HCT116 (cell line): ENCODE data around the gene LCN2. TPM values are rescaled to one million over a fixed set of nuclear protein-coding genes. Genes with fewer than 3 reads are reported as not detected.

Experiments used
- ATAC-seq: fragments of 200-7000 bp; cut with Tn5 transposase; 2 replicates; pipeline ENCODE4 v1.9.1; 2020; ENCODE audit warnings: mild to moderate bottlenecking, moderate library complexity
- BruUV-seq: library from RNA; stranded (reverse); fragments of 400-500 nt; replicated peaks from 2 replicates; lab custom pipeline; 2021; lab: Mats Ljungman, UMichigan
- CTCF ChIA-PET: fragments of 300-600 bp; sonication (Branson Sonifier 250); formaldehyde crosslinking; loops from one replicate; lab custom pipeline; 2021; ENCODE audit warnings: antibody characterized with exemption; lab: Charles Lee
- POLR2A ChIA-PET: fragments of 300-600, 350-600 bp; sonication (Branson Sonifier 250); formaldehyde crosslinking; loops from one replicate; lab custom pipeline; 2021; ENCODE audit warnings: antibody characterized with exemption; lab: Charles Lee
- RAD21 ChIA-PET, 2 experiments: fragments of 300-600 bp; sonication (Branson Sonifier 250); formaldehyde crosslinking; loops; one replicate each; lab custom pipeline; 2023; ENCODE audit warnings: low total read pairs in 2 of 2; ENCODE audit not compliant: uncharacterized antibody in 2 of 2, unreplicated experiment in 2 of 2, low non-redundant PET in 1 of 2; lab: Charles Lee
- DNase-seq: peaks from one replicate; pipeline ENCODE4 v3.0.0-alpha.2; 2010; ENCODE audit warnings: low read depth, low spot score
- H2AFZ ChIP-seq: fragments of 200-600 bp; shearing (Covaris generic), sonication (generic); 2 replicates; pipeline ENCODE4 v1.6.1; 2017; ENCODE audit warnings: low read depth, mixed run types, mixed read lengths, antibody characterized with exemption, low read length; ENCODE audit not compliant: poor library complexity, severe bottlenecking
- H3K27ac ChIP-seq: 2 replicates; pipeline ENCODE4 v1.5.1; 2012; ENCODE audit warnings: low read depth, low read length
- H3K27me3 ChIP-seq: fragments of 200-600 bp; sonication (generic); 2 replicates; pipeline ENCODE4 v1.6.1; 2016; ENCODE audit warnings: mixed run types, low read length, mixed read lengths; ENCODE audit not compliant: insufficient read depth
- H3K36me3 ChIP-seq, 2 experiments: fragments of 200-500 bp in 1 of 2; fragments of 200-600 bp in 1 of 2; sonication (Bioruptor generic) in 1 of 2; sonication (generic) in 1 of 2; 2 replicates each; pipeline versions ENCODE4 v1.5.1 to v1.6.1; 2014 to 2016; ENCODE audit warnings: low read length in 2 of 2, inconsistent platforms in 1 of 2, mixed read lengths in 1 of 2, mixed run types in 1 of 2; ENCODE audit not compliant: insufficient read depth in 2 of 2, control insufficient read depth in 1 of 2
- H3K4me1 ChIP-seq, 2 experiments: fragments of 200-600 bp in 1 of 2; sonication (generic) in 1 of 2; 2 replicates each; pipeline versions ENCODE4 v1.5.1 to v1.6.1; 2012 to 2017; ENCODE audit warnings: low read length in 2 of 2, inconsistent platforms in 1 of 2, mild to moderate bottlenecking in 1 of 2, mixed read lengths in 1 of 2, mixed run types in 1 of 2, moderate library complexity in 1 of 2; ENCODE audit not compliant: insufficient read depth in 2 of 2, control insufficient read depth in 1 of 2
- H3K4me2 ChIP-seq: fragments of 200-600 bp; sonication (generic); 2 replicates; pipeline ENCODE4 v1.6.1; 2017; ENCODE audit warnings: mixed run types, low read length, mixed read lengths
- H3K4me3 ChIP-seq, 2 experiments: fragments of 200-600 bp in 1 of 2; sonication (generic) in 1 of 2; replicated peaks in 1 of 2; 2 replicates each; pipeline ENCODE4 v1.5.1; 2011 to 2016; ENCODE audit warnings: low read length in 2 of 2, control low read depth in 1 of 2, low read depth in 1 of 2, mild to moderate bottlenecking in 1 of 2, mixed read lengths in 1 of 2, mixed run types in 1 of 2
- H3K79me2 ChIP-seq: fragments of 200-600 bp; sonication (generic); 2 replicates; pipeline ENCODE4 v1.6.1; 2017; ENCODE audit warnings: mild to moderate bottlenecking, mixed run types, low read length, moderate library complexity, mixed read lengths; ENCODE audit not compliant: insufficient read depth
- H3K9ac ChIP-seq: fragments of 200-600 bp; sonication (generic); 2 replicates; pipeline ENCODE4 v1.6.1; 2016; ENCODE audit warnings: low read length, mixed read lengths
- H3K9me2 ChIP-seq: fragments of 200-600 bp; sonication (generic), shearing (Covaris generic); 2 replicates; pipeline ENCODE4 v1.6.1; 2017; ENCODE audit warnings: mixed run types, mild to moderate bottlenecking, moderate library complexity; ENCODE audit not compliant: insufficient read depth
- H3K9me3 ChIP-seq, 2 experiments: fragments of 200-500 bp in 1 of 2; fragments of 200-600 bp in 1 of 2; sonication (Bioruptor generic) in 1 of 2; sonication (generic) in 1 of 2; 2 replicates each; pipeline ENCODE4 v1.6.1; 2014 to 2017; ENCODE audit warnings: low read length in 2 of 2, mixed read lengths in 2 of 2, inconsistent platforms in 1 of 2, low read depth in 1 of 2, mild to moderate bottlenecking in 1 of 2, mixed run types in 1 of 2, moderate library complexity in 1 of 2; ENCODE audit not compliant: control insufficient read depth in 1 of 2, insufficient read depth in 1 of 2
- H4K20me1 ChIP-seq: fragments of 200-600 bp; sonication (generic), shearing (Covaris generic); 2 replicates; pipeline ENCODE4 v1.6.1; 2017; ENCODE audit warnings: mixed run types, mild to moderate bottlenecking, moderate library complexity; ENCODE audit not compliant: insufficient read depth
- ATF3 ChIP-seq: IDR thresholded peaks from 2 replicates; pipeline ENCODE4 v1.6.1; 2012
- ELF1 ChIP-seq: IDR thresholded peaks from 2 replicates; pipeline ENCODE4 v1.6.1; 2012; ENCODE audit warnings: low read depth, borderline replicate concordance
- intact Hi-C: fragments of 100-400 bp; cut with micrococcal nuclease; formaldehyde crosslinking; loops from 2 replicates; pipeline ENCODE4 v1.10.0; 2022
- total RNA-seq: library from RNA; stranded (reverse); gene quantifications from one replicate; pipeline ENCODE4 v1.2.1, GENCODE V29; 2021; ENCODE audit not compliant: unreplicated experiment
- TF ChIP-seq, protein P1 (sequence below), 3 experiments: fragments of 200-600 bp in 1 of 3; sonication (generic) in 1 of 3; IDR thresholded peaks in 2 of 3; conservative IDR thresholded peaks in 1 of 3; 2 replicates each; pipeline ENCODE4 v1.5.1; 2012 to 2017; ENCODE audit warnings: low read depth in 2 of 3, low read length in 2 of 3, antibody characterized with exemption in 1 of 3, borderline replicate concordance in 1 of 3, control low read depth in 1 of 3, mild to moderate bottlenecking in 1 of 3, mixed read lengths in 1 of 3, mixed run types in 1 of 3, moderate library complexity in 1 of 3; ENCODE audit not compliant: insufficient read depth in 1 of 3

The LCN2 gene
- total RNA-seq, 1 experiment from 2014 or later: 9.2 TPM

GRCh38 chr9:128124873-128125579 is 24.2 kb upstream of the LCN2 start:
- Histone ChIP-seq H4K20me1 (peaks cover 9% of the 10 kb centered on the region; the same call in 1 of the 2 replicates), H3K4me1 (peaks cover 9 to 31% of the 10 kb centered on the region in 2 experiments), H3K9me2 (no peaks in the 10 kb centered on the region), H3K79me2 (peaks cover 39% of the 10 kb centered on the region), H3K4me2 (peak overlapping the region; percentile 91), H3K27me3 (no peaks in the 10 kb centered on the region), H3K9me3 (peaks cover 0 to 6% of the 10 kb centered on the region in 2 experiments; a peak in 1 of 4 replicates), H3K36me3 (peaks cover 6 to 30% of the 10 kb centered on the region in 2 experiments; a peak in 3 of 4 replicates), H3K4me3 (no peak overlapping the region; a peak in 1 of 4 replicates), H2AFZ (no peak overlapping the region), H3K27ac (peak overlapping the region; percentile 99; the same call in 1 of the 2 replicates), H3K9ac (no peak overlapping the region)
- BruUV-seq: no TSS peak
- DNase-seq: peak; percentile 46
- ChIA-PET RAD21 (no interaction called here), CTCF (interaction anchor here (0.5 to 2.1 kb wide), 15 partner anchors 9 to 237 kb away, joined by 3 to 19 read pairs (median 4); partner anchors contain the start of gene BBLN), POLR2A (interaction anchor here (1.2 to 1.3 kb wide), 2 partner anchors 15 to 35 kb away, joined by 4 to 5 read pairs; partner anchors contain the start of gene BBLN)
- peak; percentile 39 for ATAC-seq
- TF ChIP-seq, protein P1, sequence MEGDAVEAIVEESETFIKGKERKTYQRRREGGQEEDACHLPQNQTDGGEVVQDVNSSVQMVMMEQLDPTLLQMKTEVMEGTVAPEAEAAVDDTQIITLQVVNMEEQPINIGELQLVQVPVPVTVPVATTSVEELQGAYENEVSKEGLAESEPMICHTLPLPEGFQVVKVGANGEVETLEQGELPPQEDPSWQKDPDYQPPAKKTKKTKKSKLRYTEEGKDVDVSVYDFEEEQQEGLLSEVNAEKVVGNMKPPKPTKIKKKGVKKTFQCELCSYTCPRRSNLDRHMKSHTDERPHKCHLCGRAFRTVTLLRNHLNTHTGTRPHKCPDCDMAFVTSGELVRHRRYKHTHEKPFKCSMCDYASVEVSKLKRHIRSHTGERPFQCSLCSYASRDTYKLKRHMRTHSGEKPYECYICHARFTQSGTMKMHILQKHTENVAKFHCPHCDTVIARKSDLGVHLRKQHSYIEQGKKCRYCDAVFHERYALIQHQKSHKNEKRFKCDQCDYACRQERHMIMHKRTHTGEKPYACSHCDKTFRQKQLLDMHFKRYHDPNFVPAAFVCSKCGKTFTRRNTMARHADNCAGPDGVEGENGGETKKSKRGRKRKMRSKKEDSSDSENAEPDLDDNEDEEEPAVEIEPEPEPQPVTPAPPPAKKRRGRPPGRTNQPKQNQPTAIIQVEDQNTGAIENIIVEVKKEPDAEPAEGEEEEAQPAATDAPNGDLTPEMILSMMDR (IDR thresholded peaks at IDR 0.05 in 2 of 3, conservative IDR thresholded peaks at IDR 0.05 in 1 of 3; ENCODE audit: borderline replicate concordance in 1 of 3, insufficient read depth in 1 of 3, low read depth in 2 of 3, low read length in 2 of 3): peak in 2 of 3 experiments; percentile 87 to 92; a peak in 4 of 6 replicates
- no peak for TF ChIP-seq ATF3
- TF ChIP-seq ELF1: no peak
- intact Hi-C loops: no loop called here
